HG02884 (cell line): ENCODE measurements around the gene B3GAT1.

Source experiments
- ATAC-seq: cut with Tn5 transposase; IDR thresholded peaks from one replicate; pipeline ENCODE4 v1.9.1; 2021; ENCODE audit warnings: mild to moderate bottlenecking, moderate library complexity; ENCODE audit not compliant: unreplicated experiment

Gene B3GAT1

GRCh38 chr11:134339756-134340155 is 72.3 kb downstream of the B3GAT1 start:
- no peak for ATAC-seq

GRCh38 chr11:134338654-134339053 is 73.4 kb downstream of the B3GAT1 start:
- no peak for ATAC-seq

- no peak for ATAC-seq
These were observed 74.0 kb downstream of the B3GAT1 start for GRCh38 chr11:134338068-134338467.

- no peak for ATAC-seq
These were observed 75.0 kb downstream of the B3GAT1 start for GRCh38 chr11:134337051-134337450.

- ATAC-seq: no peak
These were observed 77.1 kb downstream of the B3GAT1 start for GRCh38 chr11:134334796-134335571.

GRCh38 chr11:134333946-134334345 is 78.1 kb downstream of the B3GAT1 start:
- ATAC-seq: no peak

- no peak for ATAC-seq
These were observed 78.7 kb downstream of the B3GAT1 start for GRCh38 chr11:134333312-134333711.

GRCh38 chr11:134332782-134333181 is 79.3 kb downstream of the B3GAT1 start:
- ATAC-seq: no peak

GRCh38 chr11:134332189-134332631 is 79.8 kb downstream of the B3GAT1 start:
- ATAC-seq: peak; percentile 12

GRCh38 chr11:134331354-134332188 is 80.5 kb downstream of the B3GAT1 start, which contains the start of gene GLB1L2:
TSS of gene GLB1L2 (plus strand) at chr11:134331988. CDS start at chr11:134332062, 74 bp downstream.
- peak; percentile 83 for ATAC-seq

GRCh38 chr11:134330611-134331353 is 81.3 kb downstream of the B3GAT1 start:
- no peak for ATAC-seq
